ENCODE results near the gene TUBGCP3.

The TUBGCP3 gene

DNA sequence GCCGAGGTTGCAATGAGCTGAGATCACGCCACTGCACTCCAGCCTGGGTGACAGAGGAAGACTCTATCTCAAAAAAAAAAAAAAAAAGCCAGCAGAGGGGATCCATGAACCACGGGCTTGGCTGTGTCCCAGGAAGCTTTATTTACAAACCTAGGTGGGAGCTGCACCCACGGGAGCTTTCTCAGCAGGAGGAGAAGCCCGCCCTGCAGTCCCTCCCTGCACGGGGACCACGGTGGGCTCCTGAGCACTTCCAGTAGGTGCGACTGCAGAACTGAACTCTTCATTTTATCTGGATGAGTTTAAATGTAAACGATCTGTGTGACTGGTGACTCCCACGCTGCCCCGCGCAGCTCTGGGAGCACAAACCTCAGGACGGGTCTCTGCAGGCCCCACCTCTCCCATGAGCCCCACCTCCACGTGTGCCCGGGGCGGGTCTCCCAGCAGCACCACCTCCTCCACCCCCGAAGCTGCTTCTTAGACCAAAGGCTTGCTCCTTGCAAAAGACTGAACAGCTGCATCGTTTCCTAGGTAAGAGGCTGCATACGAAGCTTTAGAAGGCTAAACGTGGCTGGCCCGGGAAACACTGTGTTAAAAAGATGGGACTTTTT lies 145.4 kb downstream of the TUBGCP3 start:
- Mint-ChIP-seq H3K9me3 (peaks cover 18% of the 10 kb centered on the region), H3K4me3 (no peak overlapping the region)
- intact Hi-C loops (cut with micrococcal nuclease), result no loop called here

GRCh38 chr13:112441779-112442310 lies 146.1 kb downstream of the TUBGCP3 start:
- Mint-ChIP-seq H3K9me3 (peaks cover 18% of the 10 kb centered on the region), H3K4me1 (ENCODE audit: low read depth) (no peaks in the 10 kb centered on the region), H3K27me3 (peaks cover 21% of the 10 kb centered on the region), H3K36me3 (ENCODE audit: low read depth) (no peaks in the 10 kb centered on the region), H3K4me3 (no peak overlapping the region), H3K27ac (no peak overlapping the region)
- intact Hi-C loops (cut with micrococcal nuclease), result no loop called here

More for the DNA sequence above, 145.4 kb downstream of the TUBGCP3 start:
- H3K4me1 Mint-ChIP-seq (ENCODE audit: low read depth), result no peaks in the 10 kb centered on the region
- no peaks in the 10 kb centered on the region for H3K36me3 Mint-ChIP-seq (ENCODE audit: low read depth)
- no peak overlapping the region for H3K27ac Mint-ChIP-seq
- H3K27me3 Mint-ChIP-seq, result peaks cover 21% of the 10 kb centered on the region

- intact Hi-C loops (cut with micrococcal nuclease), result no loop called here
- peaks cover 21% of the 10 kb centered on the region for H3K27me3 Mint-ChIP-seq
Measured at GRCh38 chr13:112441226-112441625, 146.7 kb downstream of the TUBGCP3 start.

GRCh38 chr13:112438515-112438914 lies 149.4 kb downstream of the TUBGCP3 start:
- H3K4me3 Mint-ChIP-seq, result no peak overlapping the region
- peaks cover 14% of the 10 kb centered on the region for H3K27me3 Mint-ChIP-seq
- no peak overlapping the region for H3K27ac Mint-ChIP-seq
- H3K4me1 Mint-ChIP-seq (ENCODE audit: low read depth), result no peaks in the 10 kb centered on the region
- intact Hi-C loops (cut with micrococcal nuclease), result no loop called here
- peaks cover 18% of the 10 kb centered on the region for H3K9me3 Mint-ChIP-seq
- no peaks in the 10 kb centered on the region for H3K36me3 Mint-ChIP-seq (ENCODE audit: low read depth)

More at GRCh38 chr13:112441226-112441625, 146.7 kb downstream of the TUBGCP3 start:
- peaks cover 18% of the 10 kb centered on the region for H3K9me3 Mint-ChIP-seq
- H3K27ac Mint-ChIP-seq, result no peak overlapping the region
- no peaks in the 10 kb centered on the region for H3K4me1 Mint-ChIP-seq (ENCODE audit: low read depth)
- no peak overlapping the region for H3K4me3 Mint-ChIP-seq
- H3K36me3 Mint-ChIP-seq (ENCODE audit: low read depth), result no peaks in the 10 kb centered on the region

- intact Hi-C loops (cut with micrococcal nuclease), result no loop called here
- Mint-ChIP-seq H3K9me3 (peaks cover 18% of the 10 kb centered on the region), H3K27me3 (peaks cover 10% of the 10 kb centered on the region), H3K4me3 (no peak overlapping the region), H3K4me1 (ENCODE audit: low read depth) (no peaks in the 10 kb centered on the region), H3K36me3 (ENCODE audit: low read depth) (no peaks in the 10 kb centered on the region), H3K27ac (no peak overlapping the region)
Measured at GRCh38 chr13:112438094-112438493, 149.9 kb downstream of the TUBGCP3 start.

- H3K9me3 Mint-ChIP-seq, result peaks cover 18% of the 10 kb centered on the region
- no peak overlapping the region for H3K27ac Mint-ChIP-seq
- intact Hi-C loops (cut with micrococcal nuclease), result no loop called here
- H3K4me1 Mint-ChIP-seq (ENCODE audit: low read depth), result no peaks in the 10 kb centered on the region
- H3K4me3 Mint-ChIP-seq, result no peak overlapping the region
- H3K27me3 Mint-ChIP-seq, result peaks cover 9% of the 10 kb centered on the region
- H3K36me3 Mint-ChIP-seq (ENCODE audit: low read depth), result no peaks in the 10 kb centered on the region
Measured at GRCh38 chr13:112435973-112436372, 152.0 kb downstream of the TUBGCP3 start.

Data from dendritic cell treated with granulocyte-macrophage colony-stimulating factor and Interleukin-4, amounts not matched to agents 40 ng/mL and 50 ng/mL, for 4 days (primary cell).